Suprapubic skin (tissue), 4 donors: ENCODE results near the gene CD47. TPM values are rescaled to one million over a fixed set of nuclear protein-coding genes. Genes with fewer than 3 reads are reported as not detected.

Source experiments
- DNase-seq, 2 donors: peaks; one replicate each; pipeline ENCODE4 v3.0.0-alpha.2; 2019; ENCODE audit warnings: low spot score in 2 of 2
- H3K27ac ChIP-seq: fragments of 200-600 bp; sonication (generic); one replicate; pipeline ENCODE4 v1.5.1; 2019
- H3K27me3 ChIP-seq: fragments of 200-600 bp; sonication (generic); one replicate; pipeline ENCODE4 v1.5.1; 2019
- H3K36me3 ChIP-seq: fragments of 200-600 bp; sonication (generic); one replicate; pipeline ENCODE4 v1.5.1; 2019
- H3K4me1 ChIP-seq: fragments of 200-600 bp; sonication (generic); one replicate; pipeline ENCODE4 v1.5.1; 2019
- H3K4me3 ChIP-seq: fragments of 200-600 bp; sonication (generic); one replicate; pipeline ENCODE4 v1.5.1; 2019; ENCODE audit warnings: mild to moderate bottlenecking
- H3K9me3 ChIP-seq: fragments of 200-600 bp; sonication (generic); one replicate; pipeline ENCODE4 v1.5.1; 2019
- EP300 ChIP-seq: sonication (generic); formaldehyde crosslinking; IDR thresholded peaks from one replicate; pipeline ENCODE4 v1.6.1; 2017; ENCODE audit warnings: antibody characterized with exemption
- POLR2A ChIP-seq, 2 donors: fragments of 450-650 bp; IDR thresholded peaks; one replicate each; pipeline ENCODE4 v1.6.1; 2017; ENCODE audit warnings: antibody characterized with exemption in 2 of 2, mild to moderate bottlenecking in 2 of 2, moderate library complexity in 2 of 2
- POLR2AphosphoS5 ChIP-seq, 3 donors: sonication (generic); formaldehyde crosslinking; IDR thresholded peaks; one replicate each; pipeline ENCODE4 v1.6.1; 2017; ENCODE audit warnings: antibody characterized with exemption in 3 of 3
- WGBS: methylation state at CpG from one replicate; pipeline ENCODE4 v1.1.5; 2018; 5-methylcytosine and 5-hydroxymethylcytosine counted together
- total RNA-seq, 4 donors: library from RNA; depleted of rRNA; stranded (reverse); fragments of >200 nt; gene quantifications; one replicate each; pipeline ENCODE4 v1.1.0, GENCODE V29; 2016
- TF ChIP-seq, protein P1 (sequence below), 2 donors: fragments of 200-600 bp in 1 of 2; fragments of 450-650 bp in 1 of 2; sonication (generic) in 1 of 2; IDR thresholded peaks; one replicate each; pipeline ENCODE4 v1.5.1; 2016 to 2019; ENCODE audit warnings: antibody characterized with exemption in 2 of 2, mild to moderate bottlenecking in 1 of 2, moderate library complexity in 1 of 2

CD47 gene
- total RNA-seq, 4 donors from 2014 or later = 37.8 to 94.4 (median 41.8) TPM

DNA sequence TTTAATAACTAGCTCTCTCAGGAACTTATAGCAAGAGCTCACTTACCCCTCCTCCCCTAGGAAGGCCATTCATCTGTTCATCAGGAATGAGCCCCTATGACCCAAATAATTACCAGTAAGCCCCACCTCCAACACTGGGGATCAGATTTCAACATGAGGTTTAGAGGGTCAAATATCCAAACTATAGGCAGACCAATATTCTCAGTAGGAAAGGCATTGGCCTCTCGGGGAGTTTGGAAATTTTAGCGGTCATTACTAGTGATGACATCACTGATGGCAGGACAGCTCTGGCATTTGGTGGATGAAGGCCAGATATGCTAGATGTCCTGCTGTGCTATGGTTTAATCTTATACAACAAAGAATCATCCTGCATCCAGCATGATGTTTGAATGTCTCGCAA, 15.2 kb upstream of the CD47 start:
- Histone ChIP-seq H3K27ac (no peak overlapping the region), H3K27me3 (no peaks in the 10 kb centered on the region), H3K9me3 (no peaks in the 10 kb centered on the region), H3K4me1 (no peaks in the 10 kb centered on the region), H3K36me3 (no peaks in the 10 kb centered on the region), H3K4me3 (no peak overlapping the region)
- WGBS = 100% methylated on average over 3 of the region's 3 CpGs
- no peak for DNase-seq
- TF ChIP-seq EP300 (no peak), POLR2AphosphoS5 (IDR thresholded peaks at IDR 0.05) (no peak), POLR2A (IDR thresholded peaks at IDR 0.05) (no peak)
- TF ChIP-seq, protein P1, sequence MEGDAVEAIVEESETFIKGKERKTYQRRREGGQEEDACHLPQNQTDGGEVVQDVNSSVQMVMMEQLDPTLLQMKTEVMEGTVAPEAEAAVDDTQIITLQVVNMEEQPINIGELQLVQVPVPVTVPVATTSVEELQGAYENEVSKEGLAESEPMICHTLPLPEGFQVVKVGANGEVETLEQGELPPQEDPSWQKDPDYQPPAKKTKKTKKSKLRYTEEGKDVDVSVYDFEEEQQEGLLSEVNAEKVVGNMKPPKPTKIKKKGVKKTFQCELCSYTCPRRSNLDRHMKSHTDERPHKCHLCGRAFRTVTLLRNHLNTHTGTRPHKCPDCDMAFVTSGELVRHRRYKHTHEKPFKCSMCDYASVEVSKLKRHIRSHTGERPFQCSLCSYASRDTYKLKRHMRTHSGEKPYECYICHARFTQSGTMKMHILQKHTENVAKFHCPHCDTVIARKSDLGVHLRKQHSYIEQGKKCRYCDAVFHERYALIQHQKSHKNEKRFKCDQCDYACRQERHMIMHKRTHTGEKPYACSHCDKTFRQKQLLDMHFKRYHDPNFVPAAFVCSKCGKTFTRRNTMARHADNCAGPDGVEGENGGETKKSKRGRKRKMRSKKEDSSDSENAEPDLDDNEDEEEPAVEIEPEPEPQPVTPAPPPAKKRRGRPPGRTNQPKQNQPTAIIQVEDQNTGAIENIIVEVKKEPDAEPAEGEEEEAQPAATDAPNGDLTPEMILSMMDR (IDR thresholded peaks at IDR 0.05) = no peak

DNA sequence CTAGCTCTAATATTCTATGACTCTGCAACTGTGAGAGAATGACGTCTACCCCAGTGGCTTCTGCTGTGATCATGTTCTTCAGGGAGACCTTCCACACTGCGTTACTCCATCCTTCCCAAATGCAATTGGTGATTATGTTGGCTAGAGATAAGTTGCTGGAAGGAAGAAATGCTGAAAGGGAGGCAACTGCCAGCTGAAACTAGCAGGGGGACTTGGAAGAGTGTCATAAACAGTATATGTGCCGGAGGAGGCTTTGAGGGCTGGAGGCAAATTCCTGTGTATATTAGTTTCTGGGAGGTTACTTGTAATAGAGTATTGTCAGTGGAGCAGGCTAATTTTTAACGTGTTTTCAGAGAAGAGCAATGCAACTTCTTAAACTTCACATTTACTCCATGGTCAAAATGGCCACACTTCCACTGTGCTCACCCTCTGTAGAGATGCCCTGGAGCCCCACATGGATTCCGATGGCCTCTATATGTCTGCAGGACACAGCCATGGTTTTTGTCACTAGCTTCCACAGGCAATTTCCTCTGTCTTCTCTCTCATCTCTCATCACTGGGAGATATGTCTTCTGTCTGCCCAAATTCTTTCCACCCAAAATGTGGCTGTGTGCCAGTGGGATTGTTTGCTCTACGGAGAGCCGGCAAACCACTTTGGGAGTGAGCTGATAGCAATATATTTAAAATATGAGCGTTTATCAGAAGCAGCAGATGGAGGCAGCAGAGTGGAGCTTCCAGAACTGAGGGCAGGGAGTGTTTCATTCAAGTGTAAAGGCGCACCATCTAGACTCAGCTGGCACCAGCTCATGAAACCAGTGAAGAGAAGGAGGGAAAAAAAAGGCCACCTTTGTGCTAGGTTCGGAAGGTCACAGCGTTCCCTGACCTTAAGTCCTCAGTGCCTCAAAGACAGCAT, 13.3 kb upstream of the CD47 start:
- no peaks in the 10 kb centered on the region for H3K27me3 ChIP-seq
- H3K9me3 ChIP-seq = no peaks in the 10 kb centered on the region
- TF ChIP-seq EP300 = no peak
- no peaks in the 10 kb centered on the region for H3K4me1 ChIP-seq
- no peak for DNase-seq
- H3K27ac ChIP-seq = no peak overlapping the region
- WGBS = 53% methylated on average over 11 of the region's 11 CpGs
- no peaks in the 10 kb centered on the region for H3K36me3 ChIP-seq
- no peak overlapping the region for H3K4me3 ChIP-seq

DNA sequence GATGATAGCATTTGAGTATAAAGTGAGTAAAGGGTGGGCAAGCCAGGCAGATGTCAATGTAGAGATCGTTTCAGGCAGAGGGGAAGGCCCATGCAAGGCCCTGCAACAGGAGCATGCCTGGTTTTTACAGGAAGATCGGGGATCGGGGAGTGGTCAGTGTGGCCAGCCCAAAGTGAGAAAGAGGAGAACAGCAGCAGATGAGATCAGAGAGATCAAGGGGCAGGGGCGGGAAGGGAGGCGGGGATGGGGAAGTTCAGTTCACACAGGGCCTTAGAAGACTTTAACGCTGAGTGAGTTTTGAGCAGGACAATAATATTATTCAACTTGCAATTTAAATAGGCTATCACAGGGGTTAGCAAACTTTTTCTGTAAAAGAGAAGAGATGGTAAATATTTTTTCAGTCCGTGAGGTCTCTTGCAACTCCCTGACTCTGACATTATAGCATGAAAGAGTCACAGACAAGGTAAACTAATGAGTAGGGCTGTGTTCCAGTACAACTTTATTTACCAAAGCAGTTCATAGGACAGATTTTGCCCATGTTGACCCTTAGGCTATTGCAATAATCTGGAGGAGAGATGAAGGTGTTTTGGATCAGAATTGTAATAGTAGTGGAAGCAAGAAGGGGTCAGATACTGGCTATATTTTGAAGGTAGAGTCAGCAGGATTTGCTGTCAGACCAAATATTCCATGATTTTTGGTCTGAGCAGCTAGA, 12.4 kb upstream of the CD47 start:
- no peaks in the 10 kb centered on the region for H3K4me1 ChIP-seq
- TF ChIP-seq POLR2AphosphoS5 (IDR thresholded peaks at IDR 0.05) (no peak), POLR2A (IDR thresholded peaks at IDR 0.05) (no peak), EP300 (no peak)
- TF ChIP-seq, protein P1 (IDR thresholded peaks at IDR 0.05) = no peak
- H3K4me3 ChIP-seq = no peak overlapping the region
- DNase-seq = no peak
- no peak overlapping the region for H3K27ac ChIP-seq
- H3K9me3 ChIP-seq = no peaks in the 10 kb centered on the region
- H3K27me3 ChIP-seq = no peaks in the 10 kb centered on the region
- no peaks in the 10 kb centered on the region for H3K36me3 ChIP-seq
- 80% methylated on average over 7 of the region's 7 CpGs for WGBS

DNA sequence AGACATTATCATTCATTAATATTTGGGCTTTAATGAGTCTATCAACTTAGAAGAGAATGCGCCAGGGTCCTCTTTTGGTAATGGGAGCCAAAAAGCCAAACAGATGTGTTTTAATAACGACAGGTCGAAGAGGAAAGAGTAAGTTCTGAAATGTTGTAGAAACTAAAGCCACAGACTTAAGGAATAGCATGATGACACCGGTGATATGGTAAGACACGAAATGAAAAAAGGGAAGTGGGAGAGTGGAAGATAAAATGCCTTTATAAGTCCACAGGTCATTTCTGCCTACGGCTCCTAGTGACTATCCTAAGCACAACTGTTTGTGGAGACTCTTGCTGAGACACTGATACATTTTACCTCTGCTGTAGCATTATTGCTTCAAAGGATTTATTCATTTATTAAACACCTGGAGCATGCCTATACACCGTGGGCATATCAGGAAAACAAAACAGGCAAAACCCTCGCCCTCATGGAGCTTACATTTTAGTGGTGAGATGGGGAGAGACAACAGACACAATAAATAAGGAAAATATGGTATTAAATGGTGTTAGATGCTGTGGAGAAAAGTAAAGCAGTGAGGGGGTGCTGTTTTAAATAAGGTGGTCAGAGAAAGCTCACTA, 11.7 kb upstream of the CD47 start:
- no peaks in the 10 kb centered on the region for H3K4me1 ChIP-seq
- WGBS = 94% methylated on average over 8 of the region's 8 CpGs
- no peak for DNase-seq
- TF ChIP-seq EP300 (no peak), POLR2A (IDR thresholded peaks at IDR 0.05) (no peak), POLR2AphosphoS5 (IDR thresholded peaks at IDR 0.05) (no peak)
- TF ChIP-seq, protein P1 (IDR thresholded peaks at IDR 0.05) = no peak
- H3K27me3 ChIP-seq = no peaks in the 10 kb centered on the region
- no peak overlapping the region for H3K4me3 ChIP-seq
- H3K27ac ChIP-seq = no peak overlapping the region
- H3K9me3 ChIP-seq = no peaks in the 10 kb centered on the region
- H3K36me3 ChIP-seq = no peaks in the 10 kb centered on the region

DNA sequence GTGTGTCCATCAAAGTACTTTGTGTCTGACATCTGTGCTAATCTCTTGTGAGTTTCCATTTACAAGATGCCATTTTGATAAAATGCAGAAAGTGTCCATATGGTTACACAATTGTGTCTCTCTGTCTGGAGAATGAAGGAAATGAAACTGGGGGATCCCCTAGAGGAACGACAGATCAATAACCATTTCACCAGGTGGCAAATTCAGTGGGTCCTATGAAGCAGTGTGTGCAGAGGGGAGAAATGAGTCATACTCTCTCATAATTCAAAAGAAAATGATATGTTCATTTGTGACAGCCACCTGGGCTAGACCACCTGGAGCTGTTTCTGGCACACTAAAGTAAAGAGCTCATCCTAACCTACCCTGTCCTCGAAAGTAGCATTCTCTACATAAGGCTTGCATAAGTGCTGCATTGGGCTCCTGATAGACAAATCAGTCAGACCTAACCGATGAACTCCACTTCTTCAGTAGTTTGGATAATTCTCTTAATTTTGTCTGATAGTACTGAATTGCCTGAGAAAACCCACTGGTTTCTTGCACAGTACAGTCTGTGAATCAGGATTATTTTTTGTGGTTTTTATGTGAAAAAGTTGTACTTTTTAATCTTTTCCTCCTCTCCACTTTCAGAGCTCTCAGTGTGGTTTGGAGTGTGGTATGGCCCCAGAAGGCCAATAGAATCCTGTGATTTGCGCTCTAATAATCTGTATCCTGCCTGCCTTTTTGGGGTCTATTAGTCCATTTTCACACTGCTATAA, 10.3 kb upstream of the CD47 start:
- WGBS = 86% methylated on average over 4 of the region's 4 CpGs

More for the DNA sequence above, 10.3 kb upstream of the CD47 start:
- Histone ChIP-seq H3K4me3 (no peak overlapping the region), H3K27me3 (no peaks in the 10 kb centered on the region), H3K27ac (no peak overlapping the region), H3K4me1 (no peaks in the 10 kb centered on the region), H3K9me3 (no peaks in the 10 kb centered on the region), H3K36me3 (no peaks in the 10 kb centered on the region)
- TF ChIP-seq POLR2A (IDR thresholded peaks at IDR 0.05) (no peak), EP300 (no peak), POLR2AphosphoS5 (IDR thresholded peaks at IDR 0.05) (no peak)
- TF ChIP-seq, protein P1 (IDR thresholded peaks at IDR 0.05) = no peak
- DNase-seq = no peak
